HepG2 (cell line): ENCODE results near the gene C11orf42. TPM values are rescaled to one million over a fixed set of nuclear protein-coding genes. Genes with fewer than 3 reads are reported as not detected.
A peak's percentile ranks its signal among the peaks of the same experiment; 100 is the strongest.

Experiments used
- BCL6 ChIP-seq: IDR thresholded peaks from 2 replicates; pipeline ENCODE4 v1.6.1; 2016; ENCODE audit warnings: missing genetic modification reagents, missing compliant biosample characterization
- BHLHE40 ChIP-seq: IDR thresholded peaks from 2 replicates; pipeline ENCODE4 v1.6.1; 2011; ENCODE audit warnings: low read length, improper control_type of control experiment
- CAMTA2 ChIP-seq: sonication (generic); formaldehyde crosslinking; IDR thresholded peaks from 2 replicates; pipeline ENCODE4 v1.4.0; 2020; ENCODE audit warnings: mild to moderate bottlenecking, missing genetic modification reagents, borderline replicate concordance
- CBX2 ChIP-seq, 2 experiments: fragments of 200-600 bp in 1 of 2; sonication (generic); formaldehyde crosslinking in 1 of 2; IDR thresholded peaks; 2 replicates each; pipeline versions ENCODE4 v1.7.0 to v1.8.1; 2018 to 2022; ENCODE audit warnings: low read depth in 2 of 2, low read length in 1 of 2, mild to moderate bottlenecking in 1 of 2, missing genetic modification reagents in 1 of 2
- CERS6 ChIP-seq: sonication (generic); formaldehyde crosslinking; IDR thresholded peaks from 2 replicates; pipeline ENCODE4 v1.5.0; 2020; ENCODE audit warnings: missing genetic modification reagents
- FOXA3 ChIP-seq: IDR thresholded peaks from 2 replicates; pipeline ENCODE4 v1.6.1; 2016; ENCODE audit warnings: missing genetic modification reagents, missing compliant biosample characterization
- KDM2A ChIP-seq: sonication (generic); formaldehyde crosslinking; IDR thresholded peaks from 2 replicates; pipeline ENCODE4 v1.4.0; 2020; ENCODE audit warnings: low read depth, missing genetic modification reagents, borderline replicate concordance
- KLF12 ChIP-seq: sonication (generic); formaldehyde crosslinking; IDR thresholded peaks from 2 replicates; pipeline ENCODE4 v1.4.0; 2020; ENCODE audit warnings: missing genetic modification reagents, borderline replicate concordance
- KLF16 ChIP-seq, 2 experiments: sonication (generic) in 1 of 2; formaldehyde crosslinking in 1 of 2; IDR thresholded peaks; 2 replicates each; pipeline versions ENCODE4 v1.6.1 to v1.8.0; 2016 to 2023; ENCODE audit warnings: missing genetic modification reagents in 2 of 2, missing compliant biosample characterization in 1 of 2
- MAFG ChIP-seq: sonication (generic); formaldehyde crosslinking; IDR thresholded peaks from 2 replicates; pipeline ENCODE4 v1.5.1; 2020; ENCODE audit warnings: mild to moderate bottlenecking, missing genetic modification reagents
- MAFK ChIP-seq, 2 experiments: IDR thresholded peaks in 1 of 2; conservative IDR thresholded peaks in 1 of 2; 2 replicates each; pipeline ENCODE4 v1.6.1; 2011; ENCODE audit warnings: improper control_type of control experiment in 2 of 2, low read length in 2 of 2
- NBN ChIP-seq: fragments of 450-650 bp; conservative IDR thresholded peaks from 2 replicates; pipeline ENCODE4 v1.6.1; 2017
- PRPF4 ChIP-seq: fragments of 200-400 bp; formaldehyde crosslinking; IDR thresholded peaks from 2 replicates; pipeline ENCODE4 v1.6.1; 2016; ENCODE audit warnings: low read length, low read depth; ENCODE audit not compliant: poor library complexity, severe bottlenecking
- SMAD3 ChIP-seq: sonication (generic); formaldehyde crosslinking; IDR thresholded peaks from 2 replicates; pipeline ENCODE4 v1.4.0; 2020; ENCODE audit warnings: missing genetic modification reagents
- ZBTB38 ChIP-seq: sonication (generic); formaldehyde crosslinking; IDR thresholded peaks from 2 replicates; pipeline ENCODE4 v1.5.1; 2020; ENCODE audit warnings: mild to moderate bottlenecking, missing genetic modification reagents
- ZBTB4 ChIP-seq: sonication (generic); formaldehyde crosslinking; IDR thresholded peaks from 2 replicates; pipeline ENCODE4 v1.4.0; 2020; ENCODE audit warnings: missing genetic modification reagents, mild to moderate bottlenecking, borderline replicate concordance
- ZNF225 ChIP-seq: sonication (generic); formaldehyde crosslinking; IDR thresholded peaks from 2 replicates; pipeline ENCODE4 v1.4.0; 2020; ENCODE audit warnings: mild to moderate bottlenecking, missing genetic modification reagents
- ZNF460 ChIP-seq: sonication (generic); formaldehyde crosslinking; IDR thresholded peaks from 2 replicates; pipeline ENCODE4 v1.5.1; 2020; ENCODE audit warnings: missing genetic modification reagents, mild to moderate bottlenecking, borderline replicate concordance
- ZNF547 ChIP-seq: sonication (generic); formaldehyde crosslinking; IDR thresholded peaks from 2 replicates; pipeline ENCODE4 v1.5.1; 2020; ENCODE audit warnings: mild to moderate bottlenecking, missing genetic modification reagents
- ZNF614 ChIP-seq: IDR thresholded peaks from 2 replicates; pipeline ENCODE4 v1.6.1; 2018; ENCODE audit warnings: missing biosample characterization, missing genetic modification reagents, inconsistent platforms, borderline replicate concordance
- polyA plus RNA-seq, 8 experiments: library from polyadenylated mRNA; depleted of rRNA in 3 of 8; stranded (reverse) in 7 of 8; unstranded in 1 of 8; fragments of >200 nt; fragmentation: Illumina TruSeq in 4 of 8; extraction: Trizol in 4 of 8; gene quantifications; 2 replicates each; pipeline versions ENCODE4 v1.2.1 to v1.2.3, GENCODE V29; 2011 to 2016; ENCODE audit warnings: low read depth in 4 of 8, missing spikeins in 1 of 8, mixed read lengths in 1 of 8; ENCODE audit not compliant: insufficient read depth in 1 of 8
- total RNA-seq, 5 experiments: library from RNA; depleted of rRNA; stranded (reverse); fragments of >200 nt; fragmentation: Illumina TruSeq; extraction: Trizol; gene quantifications; 2 replicates each; pipeline ENCODE4 v1.2.3, GENCODE V29; 2016; ENCODE audit warnings: low read depth in 1 of 5
- TF ChIP-seq, protein P1 (sequence below): sonication (generic); formaldehyde crosslinking; IDR thresholded peaks from 2 replicates; pipeline ENCODE4 v1.4.0; 2020; ENCODE audit warnings: missing genetic modification reagents
- TF ChIP-seq, protein P2 (sequence below): sonication (generic); formaldehyde crosslinking; IDR thresholded peaks from 2 replicates; pipeline ENCODE4 v1.9.0; 2021; ENCODE audit warnings: missing genetic modification reagents, mild to moderate bottlenecking, borderline replicate concordance

C11orf42 gene
- total and polyA plus RNA-seq, 2 of the 13 experiments (the other 11 are each of a cell fraction or from before 2014, with no cell fraction given) = not detected

- TF ChIP-seq, protein P1, sequence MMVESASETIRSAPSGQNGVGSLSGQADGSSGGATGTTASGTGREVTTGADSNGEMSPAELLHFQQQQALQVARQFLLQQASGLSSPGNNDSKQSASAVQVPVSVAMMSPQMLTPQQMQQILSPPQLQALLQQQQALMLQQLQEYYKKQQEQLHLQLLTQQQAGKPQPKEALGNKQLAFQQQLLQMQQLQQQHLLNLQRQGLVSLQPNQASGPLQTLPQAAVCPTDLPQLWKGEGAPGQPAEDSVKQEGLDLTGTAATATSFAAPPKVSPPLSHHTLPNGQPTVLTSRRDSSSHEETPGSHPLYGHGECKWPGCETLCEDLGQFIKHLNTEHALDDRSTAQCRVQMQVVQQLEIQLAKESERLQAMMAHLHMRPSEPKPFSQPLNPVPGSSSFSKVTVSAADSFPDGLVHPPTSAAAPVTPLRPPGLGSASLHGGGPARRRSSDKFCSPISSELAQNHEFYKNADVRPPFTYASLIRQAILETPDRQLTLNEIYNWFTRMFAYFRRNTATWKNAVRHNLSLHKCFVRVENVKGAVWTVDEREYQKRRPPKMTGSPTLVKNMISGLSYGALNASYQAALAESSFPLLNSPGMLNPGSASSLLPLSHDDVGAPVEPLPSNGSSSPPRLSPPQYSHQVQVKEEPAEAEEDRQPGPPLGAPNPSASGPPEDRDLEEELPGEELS (CRISPR knock-in tag) = peak; percentile 56; the same call in 1 of the 2 replicates
- TF ChIP-seq PRPF4 = no peak
- TF ChIP-seq SMAD3 (CRISPR knock-in tag) = no peak
- peak; percentile 27; the same call in 1 of the 2 replicates for TF ChIP-seq KLF12
- TF ChIP-seq CBX2 (IDR thresholded peaks at IDR 0.05; ENCODE audit: low read depth, low read length) = no peak
- 0 out of 2 replicates have a peak, but pooled peaks have one; percentile 47 for TF ChIP-seq CBX2 (CRISPR knock-in tag; IDR thresholded peaks at IDR 0.05; ENCODE audit: low read depth)
- no peak for TF ChIP-seq CAMTA2
- TF ChIP-seq ZNF225 (CRISPR knock-in tag) = no peak; the same call in 1 of the 2 replicates
- TF ChIP-seq KDM2A (CRISPR knock-in tag) = no peak
- TF ChIP-seq KLF16 (CRISPR knock-in tag; IDR thresholded peaks at IDR 0.05) = no peak
- TF ChIP-seq ZBTB38 (CRISPR knock-in tag) = 0 out of 2 replicates have a peak, but pooled peaks have one; percentile 35
- TF ChIP-seq, protein P2, sequence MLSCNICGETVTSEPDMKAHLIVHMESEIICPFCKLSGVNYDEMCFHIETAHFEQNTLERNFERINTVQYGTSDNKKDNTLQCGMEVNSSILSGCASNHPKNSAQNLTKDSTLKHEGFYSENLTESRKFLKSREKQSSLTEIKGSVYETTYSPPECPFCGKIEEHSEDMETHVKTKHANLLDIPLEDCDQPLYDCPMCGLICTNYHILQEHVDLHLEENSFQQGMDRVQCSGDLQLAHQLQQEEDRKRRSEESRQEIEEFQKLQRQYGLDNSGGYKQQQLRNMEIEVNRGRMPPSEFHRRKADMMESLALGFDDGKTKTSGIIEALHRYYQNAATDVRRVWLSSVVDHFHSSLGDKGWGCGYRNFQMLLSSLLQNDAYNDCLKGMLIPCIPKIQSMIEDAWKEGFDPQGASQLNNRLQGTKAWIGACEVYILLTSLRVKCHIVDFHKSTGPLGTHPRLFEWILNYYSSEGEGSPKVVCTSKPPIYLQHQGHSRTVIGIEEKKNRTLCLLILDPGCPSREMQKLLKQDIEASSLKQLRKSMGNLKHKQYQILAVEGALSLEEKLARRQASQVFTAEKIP (CRISPR knock-in tag) = no peak
- no peak for TF ChIP-seq MAFK (conservative IDR thresholded peaks at IDR 0.05 in 1 of 2, IDR thresholded peaks at IDR 0.05 in 1 of 2; ENCODE audit: low read length in 2 of 2)
- no peak for TF ChIP-seq ZBTB4
- TF ChIP-seq MAFG = no peak
- TF ChIP-seq ZNF614 = no peak
- no peak for TF ChIP-seq CERS6 (CRISPR knock-in tag)
- no peak for TF ChIP-seq ZNF547 (CRISPR knock-in tag)
- peak; percentile 44; the same call in 1 of the 2 replicates for TF ChIP-seq FOXA3
- TF ChIP-seq BHLHE40 = no peak
- TF ChIP-seq BCL6 (CRISPR knock-in tag) = no peak
- TF ChIP-seq NBN = no peak
- TF ChIP-seq ZNF460 = no peak
These were observed 29.2 kb downstream of the C11orf42 start, which contains the start of gene FHIP1B (continued) for GRCh38 chr11:6234387-6235107.
